OCI-LY3 (cell line): ENCODE data around the gene DDX10.

Source experiments
- H2AFZ ChIP-seq: fragments of 200-600, 300-600 bp; shearing (Covaris generic); 2 replicates; pipeline ENCODE4 v1.6.0; 2014; ENCODE audit warnings: antibody characterized with exemption, low read depth, low read length
- H3K27ac ChIP-seq: fragments of 200-600, 300-600 bp; sonication (generic); 2 replicates; pipeline ENCODE4 v1.5.1; 2014; ENCODE audit warnings: mild to moderate bottlenecking, low read length, moderate library complexity, mixed read lengths
- H3K27me3 ChIP-seq: fragments of 200-600, 300-600 bp; sonication (generic); 2 replicates; pipeline ENCODE4 v1.6.1; 2014; ENCODE audit warnings: low read depth, low read length, mixed read lengths
- H3K36me3 ChIP-seq: fragments of 200-600, 300-600 bp; sonication (generic); replicated peaks from 2 replicates; pipeline ENCODE3; 2014; ENCODE audit warnings: low read depth, low read length, mixed read lengths
- H3K4me1 ChIP-seq: fragments of 300-600, 200-600 bp; sonication (generic); 2 replicates; pipeline ENCODE4 v1.6.1; 2014; ENCODE audit warnings: low read length, mixed read lengths
- H3K4me2 ChIP-seq: fragments of 200-600, 300-600 bp; sonication (generic); 2 replicates; pipeline ENCODE4 v1.6.1; 2014; ENCODE audit warnings: low read length, mixed read lengths
- H3K4me3 ChIP-seq: fragments of 300-600, 200-600 bp; sonication (generic); 2 replicates; pipeline ENCODE4 v1.5.1; 2014; ENCODE audit warnings: antibody characterized with exemption, mild to moderate bottlenecking, low read length, moderate library complexity
- H3K79me2 ChIP-seq: fragments of 300-600, 200-600 bp; shearing (Covaris generic); 2 replicates; pipeline ENCODE4 v1.6.1; 2014; ENCODE audit warnings: mild to moderate bottlenecking, low read length, mixed read lengths
- H3K9ac ChIP-seq: fragments of 300-600, 200-600 bp; shearing (Covaris generic); 2 replicates; pipeline ENCODE4 v1.6.0; 2014; ENCODE audit warnings: mild to moderate bottlenecking, low read length, moderate library complexity
- H3K9me3 ChIP-seq: fragments of 200-600, 300-600 bp; shearing (Covaris generic); 2 replicates; pipeline ENCODE4 v1.6.1; 2014; ENCODE audit warnings: low read length, mixed read lengths; ENCODE audit not compliant: insufficient read depth
- H4K20me1 ChIP-seq: fragments of 200-600, 300-600 bp; sonication (generic); 2 replicates; pipeline ENCODE4 v1.6.1; 2016; ENCODE audit warnings: low read length, mixed read lengths; ENCODE audit not compliant: insufficient read depth
- CTCF ChIP-seq: fragments of 200-600, 300-600 bp; sonication (generic); IDR thresholded peaks from 2 replicates; pipeline ENCODE4 v1.5.1; 2014; ENCODE audit warnings: antibody characterized with exemption, low read length, low read depth
- EZH2phosphoT487 ChIP-seq: fragments of 200-600 bp; shearing (Covaris generic); IDR thresholded peaks from 2 replicates; pipeline ENCODE4 v1.6.1; 2018; ENCODE audit warnings: antibody characterized with exemption, mixed run types, low read depth

The DDX10 gene

GRCh38 chr11:108890482-108891105, 225.7 kb downstream of the DDX10 start:
- Histone ChIP-seq H4K20me1 (no peaks in the 10 kb centered on the region), H3K4me2 (no peak overlapping the region), H3K4me3 (no peak overlapping the region), H3K9me3 (no peaks in the 10 kb centered on the region), H3K27ac (no peak overlapping the region), H3K4me1 (peaks cover 2% of the 10 kb centered on the region), H2AFZ (no peak overlapping the region), H3K9ac (no peak overlapping the region), H3K27me3 (no peaks in the 10 kb centered on the region), H3K36me3 (no peaks in the 10 kb centered on the region), H3K79me2 (no peaks in the 10 kb centered on the region)
- TF ChIP-seq EZH2phosphoT487 (no peak), CTCF (no peak)

GRCh38 chr11:108891143-108891542, 226.3 kb downstream of the DDX10 start:
- Histone ChIP-seq H2AFZ (no peak overlapping the region), H3K79me2 (no peaks in the 10 kb centered on the region), H3K4me3 (no peak overlapping the region), H3K27me3 (no peaks in the 10 kb centered on the region), H4K20me1 (no peaks in the 10 kb centered on the region), H3K4me1 (peaks cover 7% of the 10 kb centered on the region), H3K27ac (no peak overlapping the region), H3K4me2 (no peak overlapping the region), H3K9me3 (no peaks in the 10 kb centered on the region), H3K9ac (no peak overlapping the region), H3K36me3 (no peaks in the 10 kb centered on the region)
- no peak for TF ChIP-seq CTCF
- no peak for TF ChIP-seq EZH2phosphoT487

GRCh38 chr11:108891909-108892511, 227.1 kb downstream of the DDX10 start:
- Histone ChIP-seq H3K9ac (no peak overlapping the region), H3K4me2 (no peak overlapping the region), H3K79me2 (no peaks in the 10 kb centered on the region; the same call in 1 of the 2 replicates), H3K27ac (no peak overlapping the region), H3K4me1 (peaks cover 10% of the 10 kb centered on the region), H2AFZ (no peak overlapping the region), H3K4me3 (no peak overlapping the region), H4K20me1 (no peaks in the 10 kb centered on the region), H3K27me3 (no peaks in the 10 kb centered on the region), H3K36me3 (peaks cover under 1% of the 10 kb centered on the region), H3K9me3 (no peaks in the 10 kb centered on the region)
- no peak for TF ChIP-seq EZH2phosphoT487
- no peak for TF ChIP-seq CTCF

- no peak overlapping the region for H3K9ac ChIP-seq
- no peak for TF ChIP-seq CTCF
- TF ChIP-seq EZH2phosphoT487, result no peak
Observed at GRCh38 chr11:108895579-108896480, 231.0 kb downstream of the DDX10 start.

More at GRCh38 chr11:108895579-108896480, 231.0 kb downstream of the DDX10 start:
- Histone ChIP-seq H3K4me1 (peaks cover 10% of the 10 kb centered on the region), H3K27ac (no peak overlapping the region), H3K36me3 (peaks cover 11% of the 10 kb centered on the region), H3K79me2 (no peaks in the 10 kb centered on the region; the same call in 1 of the 2 replicates), H3K27me3 (no peaks in the 10 kb centered on the region), H3K4me3 (peak overlapping the region; percentile 32), H2AFZ (no peak overlapping the region), H3K9me3 (no peaks in the 10 kb centered on the region), H3K4me2 (peak overlapping the region; percentile 25), H4K20me1 (no peaks in the 10 kb centered on the region)
